NCI-H446 (cell line): ENCODE measurements around the gene RFLNA.
"Not testable (repeated sequence)": the region's sequence is repeated elsewhere in the genome, so short reads cannot be mapped to it uniquely, and the experiment has no call there.

ENCODE experiments used
- DNase-seq, 2 experiments: peaks; one replicate each; lab custom pipeline; 2025; lab: John Stamatoyannopoulos, UW

The RFLNA gene

DNA sequence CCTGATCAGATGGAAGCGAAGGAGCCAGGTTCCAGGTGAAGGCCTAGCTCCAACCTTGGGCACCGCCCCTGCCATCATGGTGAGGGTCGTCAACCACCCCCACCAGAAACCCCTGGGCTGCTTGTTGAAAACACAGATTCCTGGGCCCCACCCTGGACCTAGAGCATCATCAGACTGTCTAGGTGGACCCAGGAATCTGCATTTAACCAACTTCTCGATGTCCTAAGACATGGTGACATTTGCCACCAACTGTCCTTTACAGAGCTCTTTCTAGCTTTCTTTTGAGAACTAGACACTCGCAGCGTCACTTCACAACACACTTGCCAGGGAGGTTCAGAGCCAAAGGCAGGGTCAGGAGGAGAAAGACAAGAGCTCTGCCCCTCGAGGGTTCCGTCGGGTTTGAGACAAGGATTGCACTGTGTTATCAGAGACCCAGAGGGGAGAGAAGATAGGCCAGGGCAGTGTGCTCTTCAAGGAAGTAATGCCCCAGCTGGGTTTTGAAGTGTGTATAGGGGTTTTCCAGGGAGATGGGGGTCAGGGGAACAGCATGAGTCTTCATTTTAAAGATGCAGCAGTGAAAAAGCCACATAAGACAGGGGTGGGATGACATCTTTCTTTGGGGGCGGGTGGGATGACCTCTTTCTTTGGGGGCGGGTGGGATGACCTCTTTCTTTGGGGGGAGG, 24.6 kb downstream of the RFLNA start:
- no peak for DNase-seq

- DNase-seq: peak in 1 of 2 experiments; percentile 59
These were observed 26.2 kb downstream of the RFLNA start for GRCh38 chr12:124321040-124321481.

GRCh38 chr12:124321556-124322270, 26.8 kb downstream of the RFLNA start:
- no peak for DNase-seq

- no peak for DNase-seq
These were observed 27.5 kb downstream of the RFLNA start for GRCh38 chr12:124322271-124322998.

DNA sequence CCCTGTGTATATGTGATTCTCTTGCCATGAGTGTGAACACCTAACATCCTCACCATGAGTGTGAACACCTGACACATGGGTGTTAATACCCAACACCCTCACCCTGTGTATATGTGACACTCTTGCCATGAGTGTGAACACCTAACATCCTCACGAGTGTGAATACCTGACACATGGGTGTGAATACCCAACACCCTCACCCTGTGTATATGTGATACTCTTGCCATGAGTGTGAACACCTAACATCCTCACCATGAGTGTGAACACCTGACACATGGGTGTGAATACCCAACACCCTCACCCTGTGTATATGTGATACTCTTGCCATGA, 28.1 kb downstream of the RFLNA start:
- not testable (repeated sequence) for DNase-seq

DNA sequence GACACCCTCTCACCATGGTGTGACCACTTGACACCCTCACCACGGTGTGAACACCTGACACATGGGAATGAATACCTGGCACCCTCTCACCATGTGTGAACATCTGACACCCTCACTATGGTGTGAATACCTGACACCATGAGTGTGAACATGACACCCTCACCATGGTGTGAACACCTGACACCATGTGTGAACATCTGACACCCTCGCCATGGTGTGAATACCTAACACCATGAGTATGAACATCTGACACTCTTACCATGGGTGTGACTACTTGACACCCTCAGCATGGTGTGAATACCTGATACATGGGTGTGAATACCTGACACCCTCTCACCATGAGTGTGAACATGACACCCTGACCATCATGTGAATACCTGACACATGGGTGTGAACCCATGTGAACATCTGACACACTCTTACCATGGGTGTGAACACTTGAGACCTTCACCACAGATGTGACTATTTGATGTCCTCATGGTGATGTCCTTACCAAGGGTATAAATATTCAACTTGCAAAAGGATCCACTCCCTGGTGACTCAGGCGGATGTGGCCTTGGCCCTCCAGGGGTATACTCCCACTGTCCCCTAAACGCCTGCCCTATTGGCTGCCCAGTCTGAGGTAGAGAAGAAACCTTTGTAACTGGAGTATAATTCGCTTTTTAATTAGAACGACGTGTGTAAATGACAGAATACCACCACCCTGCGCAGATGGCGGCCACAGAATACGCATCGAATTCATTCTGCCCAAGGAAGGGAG, 29.1 kb downstream of the RFLNA start:
- no peak for DNase-seq

DNA sequence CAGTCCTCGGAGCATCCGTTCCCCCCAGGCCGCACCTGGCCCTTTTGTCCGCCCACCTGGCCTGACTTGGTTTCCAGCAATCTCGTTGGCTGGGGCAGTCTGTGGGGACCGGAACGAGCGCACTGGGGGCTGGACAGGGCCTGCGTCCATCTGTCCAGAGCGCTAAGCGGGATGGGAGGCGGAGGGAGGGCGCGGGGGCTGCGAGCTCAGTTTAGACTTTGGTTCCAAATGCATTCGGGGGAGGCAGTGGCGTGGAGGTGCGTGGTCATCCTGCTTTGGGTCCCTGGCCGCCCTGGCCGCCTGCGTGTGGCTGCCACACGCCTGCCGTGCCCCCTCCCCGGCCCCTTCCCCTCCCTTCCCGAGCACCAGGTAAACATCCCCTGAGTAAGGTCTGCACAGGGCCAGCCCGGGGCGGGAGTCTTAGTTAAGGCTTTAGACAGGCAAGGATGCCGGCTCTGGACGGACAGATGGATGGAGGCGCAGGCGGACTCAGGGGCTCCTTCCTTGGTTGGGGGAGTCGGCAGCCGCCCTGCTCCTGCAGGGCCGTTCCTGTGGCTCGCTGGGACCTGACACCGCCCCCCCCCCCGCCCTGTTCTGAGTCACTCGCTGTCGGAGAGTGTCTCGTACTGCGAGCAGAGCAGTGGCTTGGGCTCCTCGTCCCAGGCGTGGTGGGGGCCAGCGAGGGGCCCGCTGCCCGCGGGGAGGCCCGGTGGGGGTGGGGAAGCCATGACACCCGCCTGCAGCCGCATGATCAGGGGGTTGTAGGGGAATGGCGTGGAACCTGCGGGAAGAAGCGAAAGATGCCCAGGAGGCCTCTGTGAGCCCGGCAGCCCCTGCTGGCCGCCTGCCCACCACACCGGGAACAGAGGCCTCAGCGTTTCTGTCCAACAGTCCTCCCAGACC, 30.2 kb downstream of the RFLNA start:
- DNase-seq: no peak

DNA sequence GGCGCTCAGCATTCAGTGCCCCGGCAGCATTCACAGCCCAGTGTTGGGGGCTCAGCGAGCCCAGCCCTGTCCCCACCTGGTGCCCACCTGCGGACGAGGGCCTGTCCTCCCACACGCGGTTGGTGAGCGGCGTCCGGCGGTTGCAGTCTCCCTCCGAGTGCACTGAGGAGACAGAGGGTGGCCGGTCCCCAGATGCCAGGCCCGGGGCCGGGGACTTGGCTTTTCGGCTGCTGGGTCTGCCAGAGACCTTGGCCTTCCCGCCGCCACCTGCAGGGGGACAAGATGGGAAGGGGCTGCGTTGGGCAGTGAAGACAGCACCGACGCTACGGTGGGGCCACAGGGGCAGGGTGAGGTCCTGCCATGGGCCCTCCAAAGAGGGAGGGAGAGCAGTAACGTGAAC, 31.2 kb downstream of the RFLNA start:
- no peak for DNase-seq

- no peak for DNase-seq
These were observed 32.0 kb downstream of the RFLNA start for GRCh38 chr12:124326871-124327270.

GRCh38 chr12:124327362-124328043, 32.6 kb downstream of the RFLNA start:
- DNase-seq: no peak

DNA sequence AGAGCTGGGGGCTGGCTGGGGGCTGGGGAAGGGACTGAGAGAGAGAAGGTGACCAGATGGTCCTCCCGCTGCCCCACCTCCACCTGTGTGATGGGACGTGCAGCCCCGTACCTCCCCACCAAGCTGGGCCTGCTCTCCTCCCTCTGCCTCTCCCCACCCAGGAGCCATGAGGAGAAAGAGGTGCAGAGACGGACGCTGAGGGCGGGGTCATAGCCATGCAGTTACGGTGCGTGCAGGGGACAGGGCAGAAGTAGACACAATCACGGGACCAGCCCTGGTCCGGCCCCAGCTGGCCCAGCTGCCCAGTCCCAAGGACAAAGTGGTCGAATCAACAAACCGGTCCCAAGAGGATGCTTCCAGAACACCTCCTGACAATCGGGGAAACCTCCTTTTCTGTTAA, 33.2 kb downstream of the RFLNA start:
- DNase-seq: no peak

GRCh38 chr12:124328636-124329035, 33.7 kb downstream of the RFLNA start:
- DNase-seq: no peak

DNA sequence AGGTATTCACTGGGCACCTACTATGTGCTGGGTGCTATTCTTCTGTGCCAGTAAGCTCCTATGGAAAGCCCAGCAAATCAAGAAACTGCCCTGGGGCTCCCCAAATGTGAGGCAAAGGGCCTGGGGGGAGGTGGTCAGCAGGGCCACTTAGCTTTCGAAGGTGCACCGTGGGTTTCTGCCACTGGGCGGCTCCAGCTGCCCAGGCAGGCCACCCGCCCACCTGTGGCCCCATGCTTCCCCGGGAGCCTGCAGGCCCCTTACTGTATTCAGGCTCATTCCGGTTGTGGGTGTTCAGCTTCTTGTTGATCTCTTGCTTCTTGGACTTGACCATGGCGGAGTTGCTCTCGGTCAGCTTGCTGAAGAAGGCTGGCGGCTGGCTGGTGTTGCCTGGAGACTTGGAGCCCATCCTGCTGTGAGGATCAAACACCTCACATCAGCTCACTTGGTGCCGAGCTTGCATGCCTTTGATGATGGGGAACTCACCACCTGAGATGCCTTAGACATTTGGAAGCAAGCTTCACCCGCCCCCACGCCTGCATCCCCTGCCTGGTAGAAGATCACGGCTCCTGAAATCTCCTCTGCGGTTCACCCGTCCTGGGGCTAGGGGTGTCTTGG, 37.3 kb downstream of the RFLNA start:
- peak in 1 of 2 experiments; percentile 14 for DNase-seq

- no peak for DNase-seq
These were observed 38.0 kb downstream of the RFLNA start for GRCh38 chr12:124332900-124333299.

DNA sequence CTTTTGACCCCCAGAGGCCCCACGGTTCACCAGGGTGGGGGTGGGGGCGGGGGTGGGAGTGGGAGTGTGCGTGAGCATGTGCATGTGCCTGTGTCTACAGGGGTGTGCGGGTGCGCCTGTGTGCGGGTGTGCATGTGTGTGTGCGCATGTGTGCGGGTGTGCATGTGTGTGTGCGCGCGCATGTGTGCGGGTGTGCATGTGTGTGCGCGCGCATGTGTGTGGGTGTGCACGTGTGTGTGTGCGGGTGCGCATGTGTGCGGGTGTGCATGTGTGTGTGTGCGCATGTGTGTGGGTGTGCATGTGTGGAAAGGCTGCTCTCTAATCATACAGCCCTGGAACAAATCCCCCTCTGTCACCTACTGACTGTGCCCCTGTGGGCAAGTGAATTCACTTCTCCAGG, 38.8 kb downstream of the RFLNA start:
- no peak for DNase-seq

GRCh38 chr12:124334266-124334665, 39.4 kb downstream of the RFLNA start:
- DNase-seq: no peak

DNA sequence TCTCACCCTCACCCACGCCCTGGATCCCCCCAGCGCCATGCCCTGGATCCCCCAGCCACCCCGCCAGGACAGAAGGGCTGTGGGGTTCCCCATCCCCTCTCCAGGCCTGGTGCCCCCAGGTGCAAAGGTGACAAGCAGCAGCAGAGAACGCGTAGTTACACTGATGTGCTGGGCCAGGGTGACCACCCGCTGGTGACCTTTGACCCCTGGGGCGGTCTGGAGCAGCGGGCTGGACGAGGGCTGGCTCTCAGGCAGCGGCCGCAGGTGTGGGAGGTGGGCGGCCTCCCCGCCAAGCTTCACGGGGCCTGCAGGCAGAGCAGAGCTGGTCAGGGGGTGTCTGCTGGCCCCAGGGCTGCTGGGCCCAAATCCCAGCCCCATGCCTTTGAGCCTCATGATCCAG, 40.1 kb downstream of the RFLNA start:
- DNase-seq: no peak

GRCh38 chr12:124335426-124336183, 40.7 kb downstream of the RFLNA start:
- no peak for DNase-seq

GRCh38 chr12:124336184-124336437, 41.2 kb downstream of the RFLNA start:
- DNase-seq: no peak
